Limb (tissue), 2 donors: Measurements from ENCODE around the gene CD8B.
"Not testable (repeated sequence)": the region's sequence is repeated elsewhere in the genome, so short reads cannot be mapped to it uniquely, and the experiment has no call there.

Experiments
- DNase-seq, 2 donors: peaks; one replicate each; pipeline ENCODE4 v3.0.0-alpha.2; 2016; ENCODE audit errors: extremely low spot score in 2 of 2

CD8B gene

DNA sequence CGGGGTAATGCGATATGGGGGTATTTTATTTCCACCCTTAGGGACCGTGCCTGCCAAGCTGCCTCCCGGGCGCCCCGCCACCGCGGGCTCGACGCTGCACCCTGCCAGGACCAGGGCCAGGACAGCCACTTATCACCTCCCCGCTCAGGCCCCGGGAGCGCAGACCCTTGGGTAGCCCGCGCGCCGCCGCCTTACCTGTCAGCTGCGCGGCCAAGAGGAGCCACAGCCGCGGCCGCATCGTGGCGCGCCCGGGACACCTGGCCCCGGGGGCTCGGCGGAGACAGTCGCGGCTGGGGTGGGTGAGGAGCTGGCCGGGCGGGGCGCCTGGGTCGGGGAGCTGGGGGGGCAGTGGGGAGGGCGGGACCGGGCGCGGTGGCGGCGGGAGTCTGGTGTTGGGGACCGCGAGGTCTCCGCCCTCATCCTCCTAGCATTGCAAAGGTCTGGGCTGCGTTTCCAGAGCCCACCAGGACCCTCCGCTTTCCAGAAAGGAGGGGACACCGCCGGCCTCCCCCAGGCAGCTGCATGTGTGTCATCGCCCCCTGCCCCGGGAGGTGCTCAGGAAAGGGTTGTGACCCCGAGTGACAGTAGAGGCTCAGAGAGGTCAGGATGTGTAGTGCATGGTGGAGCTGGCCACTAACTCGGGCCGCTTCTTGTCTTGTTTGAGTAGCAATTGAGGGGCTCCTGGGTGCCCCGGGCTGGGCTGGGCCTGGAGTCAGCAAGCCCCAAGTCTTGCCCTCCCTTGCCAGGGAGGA, at the start of gene CD8B:
Gene CD8B, minus strand, starts transcription at position 259 of the 752 bp plus-strand sequence. Its CDS starts 21 bp downstream, at position 238.
- peak in 1 of 2 donors; percentile 40 for DNase-seq

DNA sequence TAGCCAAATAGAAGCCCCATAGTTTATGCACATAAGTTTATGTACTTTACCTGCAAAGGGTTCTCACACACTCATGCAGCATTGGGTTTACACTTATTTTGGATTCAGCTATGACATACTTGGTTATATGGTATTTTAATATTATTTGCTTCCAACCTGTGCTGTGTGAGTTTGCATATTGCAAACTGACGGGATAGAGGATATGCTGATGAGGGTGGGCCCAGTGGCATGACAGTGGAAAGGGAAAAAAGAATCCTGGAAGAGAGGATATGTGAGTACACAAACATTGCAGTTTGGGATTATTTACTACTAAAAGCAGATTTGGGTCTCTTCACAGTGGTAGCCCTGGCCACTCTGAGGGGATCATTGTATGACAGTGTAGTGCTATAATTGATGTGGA, 44.2 kb upstream of the CD8B start:
- not testable (repeated sequence) for DNase-seq

DNA sequence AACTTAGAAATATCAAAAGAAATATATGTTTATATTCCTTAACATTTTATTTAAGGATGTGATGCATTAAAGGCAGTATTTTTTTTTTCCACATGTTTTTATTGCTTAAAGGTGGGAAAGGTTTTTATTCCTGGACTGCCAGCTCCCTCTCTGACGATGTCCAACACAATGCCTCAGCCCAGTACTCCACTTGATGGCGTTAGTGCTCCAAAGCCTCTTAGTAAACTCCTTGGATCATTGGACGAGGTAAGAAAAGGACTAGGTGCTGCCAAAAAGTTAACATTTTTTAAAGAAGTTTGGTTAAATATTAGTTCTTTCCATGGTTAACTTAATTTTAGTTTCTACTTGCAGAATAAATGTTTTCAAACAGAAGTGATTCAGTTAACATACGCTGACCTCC, 39.0 kb upstream of the CD8B start:
- not testable (repeated sequence) for DNase-seq

GRCh38 chr2:86886026-86886425, 24.3 kb upstream of the CD8B start:
- DNase-seq, result not testable (repeated sequence)

- not testable (repeated sequence) for DNase-seq
Measured at GRCh38 chr2:86882865-86883264, 21.2 kb upstream of the CD8B start.

GRCh38 chr2:86882118-86882665, 20.5 kb upstream of the CD8B start:
- not testable (repeated sequence) for DNase-seq

GRCh38 chr2:86878986-86879385, 17.3 kb upstream of the CD8B start:
- not testable (repeated sequence) for DNase-seq

DNA sequence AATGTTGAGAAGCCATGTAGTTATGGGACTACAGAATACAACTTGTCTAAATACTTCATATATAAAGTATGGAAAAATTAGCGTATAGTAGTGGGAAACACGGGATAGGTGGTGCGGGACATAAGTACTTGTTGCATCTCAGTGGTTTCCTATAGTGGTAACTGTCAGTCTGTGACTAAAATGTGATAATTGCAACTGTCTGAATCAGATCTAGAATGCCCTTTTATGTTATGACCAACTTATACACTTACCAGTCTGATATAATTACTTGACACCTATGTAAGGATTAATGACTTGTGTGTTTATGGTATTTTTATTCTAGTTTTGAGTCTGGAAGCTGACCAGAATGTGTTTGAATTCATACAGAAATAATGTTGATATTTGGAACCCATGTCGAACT, 9.3 kb upstream of the CD8B start:
- not testable (repeated sequence) for DNase-seq

DNA sequence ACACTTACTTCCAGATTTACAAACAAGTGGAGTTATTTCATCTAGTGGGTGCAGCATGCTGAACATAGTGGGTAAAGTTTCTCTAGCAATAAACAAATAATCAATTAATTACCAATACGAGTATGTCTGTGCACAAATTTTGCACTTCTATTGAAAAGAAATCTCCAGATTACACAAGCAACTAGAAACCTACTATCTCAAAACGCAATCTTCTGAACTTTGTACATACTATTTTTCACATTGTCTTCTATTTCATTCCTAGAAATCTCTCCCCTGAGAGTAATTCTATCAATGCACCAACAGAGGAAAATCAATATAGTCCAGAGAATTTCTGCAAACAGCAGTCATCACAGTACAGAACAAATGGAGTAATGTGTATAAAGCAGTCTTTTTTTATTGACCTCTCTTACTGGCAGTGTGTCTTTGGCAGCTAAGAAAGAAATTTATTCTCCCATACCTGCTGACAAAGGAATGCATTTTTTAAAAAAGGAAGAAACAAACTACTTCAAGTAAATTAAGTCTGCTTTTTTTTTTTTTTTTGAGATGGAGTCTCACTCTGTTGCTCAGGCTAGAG, 7.3 kb upstream of the CD8B start:
- DNase-seq, result not testable (repeated sequence)

DNA sequence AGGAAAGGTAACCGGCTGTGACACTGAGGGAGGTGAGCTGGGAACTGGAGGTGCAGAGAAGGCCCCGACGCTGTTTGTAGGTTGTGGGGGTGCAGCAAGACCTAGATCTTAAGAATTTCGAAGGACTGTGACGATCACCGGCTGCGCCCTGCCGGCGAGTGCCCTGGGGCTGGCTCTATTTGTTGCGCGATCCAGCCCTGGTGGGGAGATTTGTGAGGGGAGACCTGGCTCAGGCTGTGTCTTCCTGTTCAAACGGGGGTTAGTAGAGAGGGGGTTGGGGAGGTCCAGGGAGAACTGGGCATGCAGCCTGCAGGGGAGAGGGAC, 656 bp upstream of the CD8B start:
- not testable (repeated sequence) for DNase-seq

- not testable (repeated sequence) for DNase-seq
Measured at GRCh38 chr2:86861175-86861574, 511 bp downstream of the CD8B start.

GRCh38 chr2:86860573-86860972, 1.1 kb downstream of the CD8B start:
- not testable (repeated sequence) for DNase-seq

- not testable (repeated sequence) for DNase-seq
Measured at GRCh38 chr2:86857688-86858087, 4.0 kb downstream of the CD8B start.

DNA sequence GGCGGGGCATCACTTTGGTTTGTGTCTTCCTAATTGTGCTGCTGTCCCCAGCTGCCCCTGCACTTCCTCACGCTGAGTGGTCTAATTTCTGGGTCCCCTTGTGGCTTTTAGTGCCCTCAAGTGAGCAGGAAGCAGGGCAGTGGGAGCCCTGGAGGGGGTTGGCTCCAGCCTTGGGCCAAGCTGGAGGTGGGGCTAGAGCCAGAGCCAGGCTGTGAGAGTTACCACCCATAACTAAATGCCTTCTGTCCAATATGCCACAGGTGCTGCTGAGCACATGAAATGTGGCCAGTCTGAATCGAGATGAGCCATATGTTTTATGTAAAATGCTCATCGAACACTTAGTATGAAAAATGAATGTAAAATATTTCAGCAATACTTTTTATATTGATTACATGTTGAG, 5.2 kb downstream of the CD8B start:
- DNase-seq, result not testable (repeated sequence)

DNA sequence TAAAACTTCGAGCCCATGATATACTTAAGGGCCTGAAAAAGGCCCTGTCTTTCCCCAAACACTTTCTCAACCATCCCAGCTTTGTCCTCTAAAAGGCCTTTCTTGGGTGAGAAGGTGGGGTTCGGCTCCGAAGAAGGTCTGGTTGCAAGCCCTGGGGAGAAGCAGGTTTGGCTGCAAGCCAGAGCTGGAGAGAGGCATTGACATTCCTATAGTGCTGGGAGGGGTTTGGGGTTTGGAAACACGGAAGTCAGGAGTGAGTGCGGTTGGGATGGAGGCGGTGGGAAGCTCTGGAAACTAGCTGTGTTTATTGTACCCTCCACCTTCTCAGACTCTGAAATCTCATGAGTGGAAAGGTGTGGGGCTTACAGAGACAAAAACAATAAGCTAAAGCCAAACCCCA, 5.7 kb downstream of the CD8B start:
- peak in 1 of 2 donors; percentile 78 for DNase-seq

GRCh38 chr2:86851581-86851980, 10.1 kb downstream of the CD8B start:
- not testable (repeated sequence) for DNase-seq

GRCh38 chr2:86842607-86843234, 19.0 kb downstream of the CD8B start:
- not testable (repeated sequence) for DNase-seq

DNA sequence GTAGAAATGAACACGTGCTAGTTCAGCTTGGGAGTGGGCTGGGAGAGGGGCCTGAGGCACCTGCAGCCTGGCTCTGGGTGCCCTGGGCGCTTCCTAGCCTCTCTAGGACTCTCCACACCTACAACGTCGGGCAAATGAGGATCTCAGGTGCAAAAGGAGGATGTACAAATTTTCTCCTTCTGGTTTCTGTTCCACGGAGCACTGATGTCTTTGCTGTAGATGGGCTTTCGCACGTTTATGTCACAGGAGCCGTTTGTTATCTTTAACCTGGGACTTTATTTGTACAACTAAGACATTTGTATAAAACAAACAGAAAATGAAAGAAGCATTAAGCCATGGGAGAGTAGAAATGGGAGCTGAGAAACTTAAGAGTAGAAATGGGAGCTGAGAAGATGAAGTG, 20.4 kb downstream of the CD8B start:
- not testable (repeated sequence) for DNase-seq

DNA sequence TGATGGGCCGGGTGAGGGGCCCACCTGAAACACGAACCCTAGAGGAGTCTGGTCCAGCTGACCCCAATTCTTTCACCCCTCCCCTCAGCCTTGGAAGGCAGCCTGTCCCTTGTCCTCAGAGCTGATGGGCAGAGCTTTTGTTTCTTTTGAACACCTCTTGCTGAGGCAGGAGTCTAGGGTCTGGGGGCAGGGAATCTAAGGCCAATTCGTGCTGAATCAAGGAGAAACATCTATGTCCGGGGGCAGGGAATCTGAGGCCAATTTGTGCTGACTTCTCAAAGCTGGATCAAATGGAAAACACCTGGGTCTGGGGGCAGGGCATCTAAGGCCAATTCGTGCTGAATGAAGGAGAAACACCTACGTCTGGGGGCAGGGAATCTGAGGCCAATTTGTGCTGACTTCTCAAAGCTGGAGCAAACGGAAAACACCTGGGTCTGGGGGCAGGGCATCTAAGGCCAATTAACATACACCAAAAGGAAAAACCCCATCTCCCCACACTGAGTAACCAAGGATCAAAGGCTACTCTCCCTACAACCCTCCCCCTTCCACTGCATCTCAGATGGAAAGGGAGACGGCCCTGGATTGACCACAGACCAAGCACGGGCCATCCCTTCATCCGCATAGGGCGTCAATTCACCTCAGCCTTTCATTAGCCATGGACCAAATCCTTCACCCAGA, 21.7 kb downstream of the CD8B start:
- not testable (repeated sequence) for DNase-seq

GRCh38 chr2:86839455-86839854, 22.2 kb downstream of the CD8B start:
- DNase-seq, result not testable (repeated sequence)

- DNase-seq, result not testable (repeated sequence)
Measured at GRCh38 chr2:86837714-86838113, 24.0 kb downstream of the CD8B start.
